GM12892 (cell line): ENCODE results near the gene NOTCH2.

Experiments used
- POLR2A ChIP-seq: IDR thresholded peaks from 2 replicates; pipeline ENCODE4 v1.6.1; 2011; ENCODE audit warnings: low read depth, low read length, control low read depth
- POLR2AphosphoS5 ChIP-seq: IDR thresholded peaks from 2 replicates; pipeline ENCODE4 v1.6.1; 2011; ENCODE audit warnings: low read depth, low read length, control low read depth
- TAF1 ChIP-seq: IDR thresholded peaks from 2 replicates; pipeline ENCODE4 v1.6.1; 2011; ENCODE audit warnings: low read depth, mild to moderate bottlenecking, control low read depth, low read length, borderline replicate concordance

DNA sequence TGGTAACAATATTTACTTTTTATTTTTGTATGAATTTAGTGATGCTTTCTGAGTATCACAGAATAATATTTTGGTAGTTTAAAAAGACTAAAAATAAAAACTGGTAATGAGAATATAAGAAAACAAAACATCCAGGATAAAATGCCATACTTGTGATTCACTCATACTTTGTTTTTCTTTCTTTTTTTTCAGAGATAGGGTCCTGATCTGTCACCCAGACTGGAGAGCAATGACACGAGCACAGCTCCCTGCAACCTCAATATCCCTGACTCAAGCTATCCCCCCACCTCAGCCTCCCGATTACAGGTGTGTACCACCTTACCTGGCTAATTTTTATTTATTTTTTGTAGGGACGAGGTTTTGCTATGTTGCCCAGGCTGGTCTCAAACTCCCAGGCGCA lies 109.0 kb downstream of the NOTCH2 start:
- TF ChIP-seq TAF1 (no peak), POLR2AphosphoS5 (no peak), POLR2A (no peak)
